IMR-90 (cell line): ENCODE results near the gene B3GNT9. TPM values are rescaled to one million over a fixed set of nuclear protein-coding genes. Genes with fewer than 3 reads are reported as not detected.

ENCODE experiments used
- ATAC-seq: fragments of 200-7000 bp; cut with Tn5 transposase; 2 replicates; pipeline ENCODE4 v1.9.1; 2020; ENCODE audit warnings: low read depth, mild to moderate bottlenecking, moderate library complexity
- BruUV-seq: library from RNA; stranded (reverse); fragments of 400-500 nt; replicated peaks from 2 replicates; lab custom pipeline; 2021; lab: Mats Ljungman, UMichigan
- CTCF ChIA-PET: fragments of 300-600 bp; formaldehyde crosslinking; extraction: SDS; loops from one replicate; lab custom pipeline; 2021; ENCODE audit warnings: antibody characterized with exemption; lab: Yijun Ruan, JAX
- POLR2A ChIA-PET: fragments of 300-600 bp; sonication (Branson Sonifier 250); formaldehyde crosslinking; loops from one replicate; lab custom pipeline; 2022; ENCODE audit warnings: antibody characterized with exemption; ENCODE audit not compliant: unreplicated experiment; lab: Charles Lee
- DNase-seq: peaks from one replicate; pipeline ENCODE4 v3.0.0; 2013
- H2AFZ ChIP-seq: replicated peaks from 2 replicates; pipeline ENCODE3; 2013; ENCODE audit warnings: low read length, mild to moderate bottlenecking; ENCODE audit not compliant: poor library complexity
- H2AK5ac ChIP-seq: 2 replicates; pipeline ENCODE4 v1.6.1; 2013; ENCODE audit warnings: low read depth, low read length, inconsistent platforms
- H2AK9ac ChIP-seq: replicated peaks from 2 replicates; pipeline ENCODE3; 2013; ENCODE audit warnings: mild to moderate bottlenecking, low read depth, low read length, moderate library complexity; ENCODE audit not compliant: poor library complexity
- H2BK120ac ChIP-seq: 2 replicates; pipeline ENCODE4 v1.6.1; 2013; ENCODE audit warnings: low read depth, low read length, inconsistent platforms
- H2BK15ac ChIP-seq: 3 replicates; pipeline ENCODE4 v1.6.1; 2013; ENCODE audit warnings: low read depth, low read length, inconsistent platforms
- H2BK20ac ChIP-seq: 2 replicates; pipeline ENCODE4 v1.6.1; 2013; ENCODE audit warnings: low read depth, mild to moderate bottlenecking, inconsistent platforms, low read length, moderate library complexity
- H2BK5ac ChIP-seq: 2 replicates; pipeline ENCODE4 v1.6.1; 2013; ENCODE audit warnings: mild to moderate bottlenecking, low read depth, low read length, inconsistent platforms; ENCODE audit not compliant: poor library complexity, severe bottlenecking
- H3K14ac ChIP-seq: replicated peaks from 2 replicates; pipeline ENCODE4 v1.6.1; 2013; ENCODE audit warnings: low read depth, low read length, inconsistent platforms
- H3K18ac ChIP-seq: 2 replicates; pipeline ENCODE4 v1.6.1; 2013; ENCODE audit warnings: low read depth, low read length, control low read depth
- H3K23ac ChIP-seq: 2 replicates; pipeline ENCODE4 v1.6.1; 2013; ENCODE audit warnings: low read depth, low read length, inconsistent platforms
- H3K27ac ChIP-seq: 2 replicates; pipeline ENCODE4 v1.5.1; 2013; ENCODE audit warnings: mild to moderate bottlenecking, control low read depth, low read length; ENCODE audit not compliant: insufficient read depth
- H3K27me3 ChIP-seq: 2 replicates; pipeline ENCODE4 v1.6.1; 2013; ENCODE audit warnings: low read length; ENCODE audit not compliant: control insufficient read depth, insufficient read depth
- H3K36me3 ChIP-seq: 2 replicates; pipeline ENCODE4 v1.6.1; 2013; ENCODE audit warnings: low read length, mixed read lengths; ENCODE audit not compliant: control insufficient read depth, insufficient read depth
- H3K4ac ChIP-seq: 2 replicates; pipeline ENCODE4 v1.6.1; 2013; ENCODE audit warnings: low read depth, low read length, inconsistent platforms
- H3K4me1 ChIP-seq: 2 replicates; pipeline ENCODE4 v1.6.1; 2013; ENCODE audit warnings: low read length, mixed read lengths; ENCODE audit not compliant: control insufficient read depth, insufficient read depth
- H3K4me2 ChIP-seq: 2 replicates; pipeline ENCODE4 v1.6.1; 2013; ENCODE audit warnings: low read depth, mild to moderate bottlenecking, control low read depth, low read length, moderate library complexity
- H3K4me3 ChIP-seq: 2 replicates; pipeline ENCODE4 v1.5.1; 2013; ENCODE audit warnings: low read depth, mild to moderate bottlenecking, control low read depth, low read length, moderate library complexity; ENCODE audit not compliant: insufficient read depth
- H3K56ac ChIP-seq: 2 replicates; pipeline ENCODE4 v1.6.1; 2013; ENCODE audit warnings: low read length, inconsistent platforms; ENCODE audit not compliant: insufficient read depth; ENCODE audit errors: extremely low read depth
- H3K79me1 ChIP-seq, 2 experiments: 2 replicates each; pipeline ENCODE4 v1.6.1; 2013; ENCODE audit warnings: low read length in 2 of 2, inconsistent platforms in 1 of 2, low read depth in 1 of 2
- H3K9ac ChIP-seq: 2 replicates; pipeline ENCODE4 v1.6.1; 2013; ENCODE audit warnings: low read depth, low read length, control low read depth
- H3K9me1 ChIP-seq: 2 replicates; pipeline ENCODE4 v1.6.1; 2013; ENCODE audit warnings: low read length, inconsistent platforms; ENCODE audit not compliant: insufficient read depth
- H3K9me3 ChIP-seq: 2 replicates; pipeline ENCODE4 v1.6.1; 2013; ENCODE audit warnings: low read length; ENCODE audit not compliant: control insufficient read depth, insufficient read depth
- H4K20me1 ChIP-seq: 2 replicates; pipeline ENCODE4 v1.6.1; 2013; ENCODE audit warnings: low read length, inconsistent platforms; ENCODE audit not compliant: insufficient read depth
- H4K5ac ChIP-seq: 2 replicates; pipeline ENCODE4 v1.6.1; 2013; ENCODE audit warnings: mild to moderate bottlenecking, low read depth, low read length, control low read depth
- H4K8ac ChIP-seq, 2 experiments: 2 replicates each; pipeline ENCODE4 v1.6.1; 2013; ENCODE audit warnings: low read depth in 2 of 2, low read length in 2 of 2, control low read depth in 1 of 2, inconsistent platforms in 1 of 2
- H4K91ac ChIP-seq: 2 replicates; pipeline ENCODE4 v1.6.1; 2013; ENCODE audit warnings: low read depth, low read length, inconsistent platforms; ENCODE audit not compliant: insufficient read depth
- CHD1 ChIP-seq: IDR thresholded peaks from 2 replicates; pipeline ENCODE4 v1.6.1; 2012; ENCODE audit warnings: low read depth, low read length, improper control_type of control experiment
- FOS ChIP-seq: fragments of 150-350 bp; IDR thresholded peaks from 2 replicates; pipeline ENCODE4 v1.6.1; 2016; ENCODE audit warnings: low read depth, low read length
- MAFK ChIP-seq: IDR thresholded peaks from 2 replicates; pipeline ENCODE4 v1.6.1; 2012; ENCODE audit warnings: low read depth, low read length, improper control_type of control experiment
- MAZ ChIP-seq: IDR thresholded peaks from 2 replicates; pipeline ENCODE4 v1.6.1; 2012; ENCODE audit warnings: low read depth, mild to moderate bottlenecking, low read length, improper control_type of control experiment, moderate library complexity, borderline replicate concordance
- POLR2A ChIP-seq: IDR thresholded peaks from 2 replicates; pipeline ENCODE4 v1.6.1; 2012; ENCODE audit warnings: mild to moderate bottlenecking, low read depth, low read length
- WGBS, 2 experiments: methylation state at CpG; one replicate each; pipeline versions ENCODE4 v1.1.5 to v1.1.7; 2013; ENCODE audit warnings: missing lambda C conversion rate in 2 of 2; ENCODE audit not compliant: insufficient read length in 1 of 2; ENCODE audit errors: extremely low coverage in 2 of 2; 5-methylcytosine and 5-hydroxymethylcytosine counted together
- dilution Hi-C: fragments of 300-500 bp; cut with HindIII; formaldehyde crosslinking; loops from one replicate; pipeline ENCODE4 v1.14.3; 2018; ENCODE audit warnings: low sequenced_read_pairs; ENCODE audit not compliant: unreplicated experiment
- in situ Hi-C: fragments of 300-500 bp; cut with MboI; formaldehyde crosslinking; loops from 3 replicates; pipeline ENCODE4 v1.14.3; 2019; ENCODE audit warnings: low sequenced_read_pairs, inconsistent platforms, mixed read lengths
- intact Hi-C: fragments of 100-400 bp; cut with micrococcal nuclease; formaldehyde crosslinking; loops from 2 replicates; pipeline ENCODE4 v1.10.0; 2022
- polyA plus RNA-seq, 3 experiments: library from polyadenylated mRNA; depleted of rRNA; stranded (reverse); fragments of >200 nt; gene quantifications; 2 replicates each; pipeline ENCODE4 v1.2.3, GENCODE V29; 2012; ENCODE audit warnings: low replicate concordance in 1 of 3
- total RNA-seq: library from RNA; depleted of rRNA; stranded (reverse); fragments of >200 nt; gene quantifications from 2 replicates; pipeline ENCODE4 v1.2.3, GENCODE V29; 2012
- TF ChIP-seq, protein P1 (sequence below): fragments of 150-350 bp; IDR thresholded peaks from 2 replicates; pipeline ENCODE4 v1.6.1; 2017; ENCODE audit warnings: mild to moderate bottlenecking, antibody characterized with exemption, low read length, low read depth

B3GNT9 gene
- total and polyA plus RNA-seq, 2 of the 4 experiments (the other 2 are of a cell fraction): 5.0 to 12.0 TPM

DNA sequence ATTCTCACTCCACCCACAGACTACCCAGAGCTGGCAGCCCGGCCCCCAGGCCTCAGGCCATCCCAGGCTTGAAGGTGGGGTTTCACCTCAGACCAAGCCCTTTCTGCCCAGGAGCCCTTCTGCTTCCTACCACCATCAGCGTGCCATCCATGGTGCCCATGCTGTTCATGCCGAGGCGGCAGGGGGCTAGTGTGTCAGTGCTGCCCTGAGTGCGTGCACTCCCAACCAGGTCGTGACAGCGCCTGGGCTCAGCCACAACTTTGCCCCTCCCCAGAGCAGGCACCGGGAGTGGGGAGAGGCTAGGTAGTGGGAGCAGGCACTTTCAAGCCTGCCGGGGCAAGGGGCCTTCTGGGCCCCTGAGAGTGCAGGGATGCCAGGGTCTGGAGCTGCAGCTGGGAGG lies 8.5 kb downstream of the B3GNT9 start:
- H3K4me1 ChIP-seq: no peaks in the 10 kb centered on the region
- no peak overlapping the region for H2BK15ac ChIP-seq
- H2AK9ac ChIP-seq: no peak overlapping the region
- no peak overlapping the region for H2BK5ac ChIP-seq
- TF ChIP-seq FOS (no peak), CHD1 (no peak), POLR2A (no peak), MAZ (no peak), MAFK (no peak)
- TF ChIP-seq, protein P1, sequence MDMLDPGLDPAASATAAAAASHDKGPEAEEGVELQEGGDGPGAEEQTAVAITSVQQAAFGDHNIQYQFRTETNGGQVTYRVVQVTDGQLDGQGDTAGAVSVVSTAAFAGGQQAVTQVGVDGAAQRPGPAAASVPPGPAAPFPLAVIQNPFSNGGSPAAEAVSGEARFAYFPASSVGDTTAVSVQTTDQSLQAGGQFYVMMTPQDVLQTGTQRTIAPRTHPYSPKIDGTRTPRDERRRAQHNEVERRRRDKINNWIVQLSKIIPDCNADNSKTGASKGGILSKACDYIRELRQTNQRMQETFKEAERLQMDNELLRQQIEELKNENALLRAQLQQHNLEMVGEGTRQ: no peak
- H3K4me2 ChIP-seq: no peak overlapping the region
- H4K5ac ChIP-seq: no peak overlapping the region
- no peaks in the 10 kb centered on the region for H3K9me3 ChIP-seq
- H3K14ac ChIP-seq: no peak overlapping the region
- no peak overlapping the region for H3K4me3 ChIP-seq
- ChIA-PET CTCF (no interaction called here), POLR2A (no interaction called here)
- no peak overlapping the region for H2BK120ac ChIP-seq
- no peak overlapping the region for H3K23ac ChIP-seq
- no peak overlapping the region for H3K4ac ChIP-seq
- 100% methylated on average over 1 of the region's 9 CpGs; no CpG with 5 or more reads in 1 of the 2 experiments for WGBS, 2 experiments
- no peak overlapping the region for H3K9ac ChIP-seq
- peaks cover 4% of the 10 kb centered on the region; the same call in 1 of the 2 replicates for H3K9me1 ChIP-seq
- peaks cover 0 to 1% of the 10 kb centered on the region in 2 experiments; a peak in 2 of 4 replicates for H3K79me1 ChIP-seq
- no peak for DNase-seq
- BruUV-seq: no TSS peak
- intact Hi-C loops: no loop called here
- no peak overlapping the region for H4K8ac ChIP-seq
- dilution Hi-C loops: no loop called here
- H2AFZ ChIP-seq: no peak overlapping the region
- no peak overlapping the region for H3K18ac ChIP-seq
- H2BK20ac ChIP-seq: no peak overlapping the region
- no peak for ATAC-seq
- H3K27ac ChIP-seq: no peak overlapping the region
- H3K36me3 ChIP-seq: peaks cover 69% of the 10 kb centered on the region
- H3K56ac ChIP-seq: no peak overlapping the region
- H2AK5ac ChIP-seq: no peak overlapping the region
- no peak overlapping the region for H4K91ac ChIP-seq
- H3K27me3 ChIP-seq: no peaks in the 10 kb centered on the region
- in situ Hi-C loops: no loop called here
- H4K20me1 ChIP-seq: no peaks in the 10 kb centered on the region; the same call in 1 of the 2 replicates
